ENCODE data around the gene PXMP4.
A peak's percentile ranks its signal among the peaks of the same experiment; 100 is the strongest.

PXMP4 gene

DNA sequence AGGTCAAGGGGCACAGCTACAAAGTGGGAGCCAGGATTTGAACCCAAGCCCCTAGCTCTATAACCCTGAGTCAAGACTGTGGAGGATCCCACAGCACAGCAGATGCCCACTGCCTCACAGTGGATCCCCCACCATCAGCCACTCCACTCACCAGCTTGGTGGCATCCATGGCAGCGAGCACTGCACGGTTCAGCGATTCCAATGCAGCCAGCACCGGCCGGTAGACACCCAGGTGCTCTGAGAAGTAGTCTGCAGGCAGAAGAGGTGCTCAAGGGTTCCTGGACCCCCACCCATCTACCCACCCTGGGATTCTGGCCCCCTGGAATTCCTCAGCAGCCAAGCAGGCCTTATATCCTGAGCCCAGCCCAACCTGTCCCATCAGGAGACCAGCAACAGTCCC lies 50.9 kb downstream of the PXMP4 start:
- ATAC-seq = no peak
- DNase-seq = no peak

DNA sequence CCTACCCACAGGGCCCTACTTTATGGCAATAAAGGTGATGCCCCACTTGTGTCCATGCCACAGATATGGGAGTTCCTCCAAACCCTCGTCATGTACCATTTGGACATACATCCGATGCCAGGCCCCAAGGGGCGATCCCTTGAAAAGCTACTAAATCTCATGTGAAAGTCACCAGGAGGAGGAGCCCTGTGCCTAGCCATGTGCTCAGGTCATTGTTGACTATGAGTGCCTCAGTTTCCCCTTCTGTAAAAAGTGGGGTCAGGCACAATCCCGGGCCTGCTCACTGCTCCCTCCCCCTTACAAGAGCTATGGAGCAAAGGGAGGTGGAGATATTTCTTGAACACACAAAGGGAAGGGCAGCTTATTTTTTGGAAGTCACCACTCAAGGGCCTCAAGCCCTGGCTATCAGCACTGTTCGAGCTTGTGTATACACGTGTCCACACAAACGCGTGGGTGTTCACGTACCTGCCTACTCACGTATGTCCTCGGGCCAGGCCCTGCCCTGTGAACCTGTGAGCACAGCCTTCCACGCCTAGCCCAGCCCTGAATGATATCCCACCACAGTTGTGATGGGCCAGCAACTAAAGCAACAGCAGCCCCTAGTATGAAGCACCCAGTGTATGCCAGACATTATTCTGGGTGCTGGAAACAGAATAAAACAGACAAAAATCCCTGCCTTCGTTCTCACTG lies 51.5 kb downstream of the PXMP4 start:
- DNase-seq (no peak), ATAC-seq (no peak)

GRCh38 chr20:33667676-33668465 lies 52.2 kb downstream of the PXMP4 start:
- ATAC-seq (peak; percentile 63), DNase-seq (peak; percentile 85)

DNA sequence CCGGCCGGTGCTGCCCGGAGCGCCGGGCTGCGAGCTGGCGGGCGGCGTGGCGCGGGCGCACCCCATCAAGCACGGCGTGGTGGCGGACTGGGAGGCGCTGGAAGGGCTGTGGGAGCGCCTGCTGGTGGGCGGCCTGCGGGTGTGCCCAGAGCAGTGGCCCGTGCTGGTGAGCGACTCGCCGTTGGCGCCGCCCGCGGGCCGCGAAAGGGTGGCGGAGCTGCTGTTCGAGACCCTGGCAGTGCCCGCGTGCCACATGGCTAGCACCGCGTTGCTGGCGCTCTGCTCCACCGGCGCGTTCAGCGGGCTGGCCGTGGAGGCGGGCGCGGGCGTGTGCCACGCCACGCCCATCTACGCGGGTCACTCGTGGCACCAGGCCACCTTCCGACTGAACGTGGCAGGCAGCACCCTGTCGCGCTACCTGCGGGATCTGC lies 52.9 kb downstream of the PXMP4 start:
- ATAC-seq = peak; percentile 20

DNA sequence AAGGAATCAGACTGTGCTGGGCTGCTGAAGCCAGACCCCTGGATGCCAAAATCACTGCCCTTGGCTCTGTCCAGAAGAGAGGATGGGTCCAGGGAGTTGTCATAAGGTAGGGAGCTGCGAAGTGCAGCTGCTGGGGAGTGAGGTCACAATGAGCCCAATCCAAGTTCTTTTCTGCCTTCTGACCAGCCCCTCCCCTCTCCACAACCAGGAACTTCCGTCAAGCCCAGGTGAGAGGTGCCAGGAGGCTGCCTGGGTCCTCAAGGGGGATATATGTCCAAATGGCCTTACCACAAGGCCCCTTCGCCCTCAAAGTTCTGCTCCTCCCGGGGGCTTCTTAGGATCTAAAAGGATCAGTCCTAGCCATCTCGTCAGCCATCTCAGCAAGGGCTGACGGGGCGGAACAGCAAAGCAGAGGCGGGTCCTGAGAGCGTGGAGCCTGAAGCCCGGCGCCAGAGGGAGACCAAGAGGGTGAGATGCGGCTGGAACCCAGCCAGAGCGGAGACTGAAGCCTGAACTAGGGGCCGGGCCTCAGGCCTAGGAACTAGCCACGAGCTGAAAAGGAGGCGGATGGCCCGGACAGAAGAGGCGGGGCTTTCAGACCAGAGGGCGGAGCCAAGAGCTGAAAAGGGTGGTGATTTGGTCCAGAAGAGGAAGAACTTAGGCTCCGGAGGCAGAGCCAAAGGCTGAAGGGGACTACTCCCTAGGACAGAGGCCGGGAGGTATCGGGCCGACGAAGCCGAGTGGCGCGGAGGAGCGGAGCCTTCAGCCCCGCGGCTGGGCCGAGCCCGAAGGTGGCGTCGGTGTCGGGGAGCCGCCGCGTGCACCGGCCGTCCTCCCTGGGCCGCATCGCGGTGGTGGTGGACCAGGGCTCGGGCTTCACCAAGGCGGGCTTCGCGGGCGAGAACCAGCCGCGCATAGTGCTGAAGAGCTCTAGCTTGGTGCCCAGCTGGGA lies 53.5 kb downstream of the PXMP4 start, which contains the start of gene ACTL10:
Gene ACTL10 (plus strand): TSS at position 651 of the 952 bp plus-strand sequence. CDS start 555 bp downstream, outside the sequence.
- ATAC-seq = peak; percentile 70
- DNase-seq = peak; percentile 91

More for the DNA sequence above, 52.9 kb downstream of the PXMP4 start:
- peak; percentile 63 for DNase-seq

GRCh38 chr20:33664762-33665144 lies 55.4 kb downstream of the PXMP4 start:
- peak; percentile 28 for DNase-seq
- no peak for ATAC-seq

- ATAC-seq = no peak
- DNase-seq = peak; percentile 5
These were observed 55.9 kb downstream of the PXMP4 start for GRCh38 chr20:33664085-33664761.

GRCh38 chr20:33663161-33664084 lies 56.7 kb downstream of the PXMP4 start:
- DNase-seq = peak; percentile 90
- ATAC-seq = peak; percentile 63

DNA sequence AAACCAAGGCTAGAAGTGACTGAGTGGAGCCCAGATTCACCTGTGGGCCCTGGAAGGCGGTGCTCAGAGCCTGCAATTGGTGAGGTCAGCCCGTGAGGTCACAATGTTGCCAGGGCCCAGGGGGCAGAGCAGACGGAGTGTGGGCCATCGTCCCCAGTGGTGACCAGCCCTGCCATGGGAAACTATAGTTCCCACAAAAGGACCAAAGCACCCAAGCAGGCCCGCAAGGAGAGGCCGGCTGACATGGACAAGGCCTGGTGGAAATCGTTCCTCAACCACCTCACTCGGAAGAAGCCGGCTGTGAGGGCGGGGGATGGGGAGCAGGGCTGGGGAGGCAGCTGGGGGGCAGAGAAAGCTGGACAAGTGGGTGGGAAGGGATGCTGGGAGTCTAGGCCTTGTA lies 57.9 kb downstream of the PXMP4 start, which contains the start of gene C20orf144:
Gene C20orf144 (plus strand): TSS at position 156 of the 400 bp plus-strand sequence. CDS start 19 bp downstream, at position 175.
- ATAC-seq (no peak), DNase-seq (no peak)

DNA sequence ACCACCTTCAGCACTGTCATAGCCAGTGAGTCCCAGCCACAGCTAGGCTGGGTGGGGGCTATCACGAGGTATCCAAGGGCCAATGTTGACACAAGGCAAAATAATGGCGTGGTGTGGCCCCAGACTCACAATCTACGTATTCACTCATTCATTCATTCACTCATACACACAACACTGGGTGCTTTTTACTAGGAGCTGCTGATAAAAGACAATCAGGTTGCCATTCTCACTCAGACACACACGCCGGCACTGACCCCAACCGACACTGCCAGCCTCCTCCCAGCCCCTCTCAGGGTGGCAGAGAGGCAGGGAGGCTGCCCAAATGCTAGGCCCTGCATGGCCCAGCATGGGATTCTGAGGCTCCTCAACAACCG lies 59.4 kb downstream of the PXMP4 start:
- ATAC-seq (no peak), DNase-seq (no peak)

DNA sequence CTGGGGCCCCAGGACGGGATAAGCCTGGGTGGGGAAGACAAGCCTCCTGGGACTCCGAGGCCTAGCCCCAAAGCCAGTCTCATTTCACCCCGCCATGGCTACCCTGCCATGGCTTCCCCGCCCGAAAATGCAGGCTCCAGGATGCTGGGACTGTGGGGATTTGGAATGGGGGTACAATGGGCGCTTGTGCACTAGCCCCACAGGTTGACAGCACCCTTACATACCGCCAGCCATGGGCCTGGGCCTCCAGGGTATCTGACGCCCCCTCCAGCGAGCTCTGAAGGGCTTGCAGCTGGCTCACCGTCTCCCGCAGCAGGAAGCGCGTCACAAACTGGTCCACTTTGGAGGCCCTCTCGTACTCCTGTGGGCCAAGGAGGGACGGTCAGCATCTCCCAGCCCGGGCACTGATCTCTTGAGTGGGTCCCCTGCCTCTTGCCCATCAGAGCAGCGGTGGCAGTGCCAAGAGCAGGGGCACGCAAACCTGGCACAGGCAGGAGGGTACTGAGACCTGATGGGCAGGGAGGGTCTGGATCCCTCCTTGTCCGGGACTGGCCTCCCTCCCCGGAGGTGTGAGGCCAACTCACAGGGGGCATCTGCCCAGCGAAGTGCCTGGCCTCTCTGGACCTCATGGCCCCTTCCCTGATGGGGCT lies 60.0 kb downstream of the PXMP4 start:
- DNase-seq (no peak), ATAC-seq (no peak)

DNA sequence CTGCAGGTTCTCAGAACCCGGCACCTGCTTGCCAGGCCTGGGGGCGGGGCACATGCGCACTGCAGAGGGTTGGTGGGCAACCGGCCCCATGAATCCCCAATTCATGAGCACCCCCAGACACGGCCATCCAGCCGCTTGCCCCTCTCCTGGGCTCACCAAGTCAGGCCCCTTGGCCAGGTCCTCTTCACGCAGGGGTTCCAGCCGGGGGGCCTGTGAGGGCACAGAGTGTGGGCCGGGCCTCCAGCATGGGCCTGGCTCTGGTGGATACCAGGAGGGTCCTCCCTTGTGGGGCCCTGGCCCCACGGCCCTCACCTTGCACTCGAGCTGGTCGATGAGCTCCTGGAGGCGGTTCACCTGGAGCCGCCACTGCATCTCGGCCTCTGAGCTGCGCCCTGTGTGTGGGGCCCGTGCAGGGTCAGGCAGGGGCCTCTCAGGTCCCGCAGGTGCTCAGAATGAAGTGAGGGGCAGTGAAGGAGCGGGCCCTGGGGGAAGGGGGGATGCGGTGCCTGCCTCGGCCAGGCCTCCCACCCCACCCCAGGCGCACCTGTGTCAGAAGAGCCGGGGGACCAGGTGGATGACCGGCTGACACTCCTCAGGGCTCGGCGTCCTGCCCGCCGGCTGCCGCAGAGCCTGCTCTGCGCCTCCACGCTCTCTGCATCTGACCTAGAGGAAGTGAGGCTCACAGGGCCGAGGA lies 60.6 kb downstream of the PXMP4 start:
- DNase-seq (no peak), ATAC-seq (no peak)

DNA sequence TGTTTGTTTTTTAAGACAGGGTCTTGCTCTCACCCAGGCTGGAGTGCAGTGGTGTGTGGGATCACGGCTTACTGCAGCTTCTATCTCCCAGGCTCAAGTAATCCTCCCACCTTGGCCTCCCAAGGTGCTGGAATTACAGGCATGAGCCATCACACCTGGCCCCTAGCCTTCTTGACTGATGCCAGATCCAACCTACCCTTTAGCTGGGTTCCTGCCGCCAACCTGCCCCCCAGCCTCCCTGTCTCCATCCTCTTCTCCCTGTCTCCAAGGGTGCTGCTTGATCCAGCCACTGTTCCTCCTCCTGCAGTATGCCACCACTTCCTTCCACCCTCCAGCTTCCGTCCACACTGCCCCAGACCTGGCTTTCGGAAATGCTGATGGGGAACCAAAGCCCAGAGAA lies 61.2 kb downstream of the PXMP4 start:
- no peak for ATAC-seq
- DNase-seq = no peak

DNA sequence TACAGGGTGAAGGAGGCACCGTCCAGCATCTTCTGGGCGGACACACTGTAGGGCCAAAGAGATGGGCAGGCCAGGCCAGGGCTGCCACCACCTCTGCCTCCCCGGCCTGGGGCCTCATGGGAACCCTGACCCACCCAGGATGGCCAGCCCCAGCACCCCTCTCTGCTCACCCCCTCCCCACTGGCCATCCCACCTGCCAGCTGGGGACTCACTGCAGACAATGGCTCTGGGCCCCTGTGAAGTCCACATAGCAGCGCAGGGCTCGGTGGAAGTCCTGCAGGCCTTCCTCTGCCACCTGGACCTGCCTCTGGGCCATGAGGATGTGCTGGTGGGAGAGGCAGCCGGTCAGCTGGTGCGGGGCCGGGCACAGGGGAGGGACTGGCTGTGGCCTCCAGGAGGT lies 61.6 kb downstream of the PXMP4 start:
- no peak for ATAC-seq
- DNase-seq = no peak

DNA sequence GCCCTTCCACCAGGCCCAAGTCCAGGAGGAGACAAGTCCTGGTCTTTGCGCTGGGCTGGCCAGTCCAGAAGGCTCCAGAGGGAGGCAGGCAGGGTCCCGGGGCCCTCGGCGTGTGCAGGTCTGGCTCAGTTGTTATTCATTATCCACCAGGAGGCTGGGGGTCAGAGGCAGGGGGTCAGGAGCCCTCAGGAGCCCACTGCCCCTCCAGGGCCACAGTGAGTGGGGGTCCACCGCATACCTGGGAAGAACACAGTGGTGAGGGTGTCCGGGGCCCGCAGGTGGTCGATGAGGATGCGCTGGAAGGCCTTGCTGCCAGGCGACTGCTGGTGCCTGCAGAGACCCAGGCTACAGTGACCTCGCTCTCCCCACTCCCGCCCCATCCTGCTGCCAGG lies 62.4 kb downstream of the PXMP4 start:
- ATAC-seq (no peak), DNase-seq (no peak)

GRCh38 chr20:33656783-33657703 lies 63.1 kb downstream of the PXMP4 start:
- ATAC-seq (no peak), DNase-seq (no peak)

DNA sequence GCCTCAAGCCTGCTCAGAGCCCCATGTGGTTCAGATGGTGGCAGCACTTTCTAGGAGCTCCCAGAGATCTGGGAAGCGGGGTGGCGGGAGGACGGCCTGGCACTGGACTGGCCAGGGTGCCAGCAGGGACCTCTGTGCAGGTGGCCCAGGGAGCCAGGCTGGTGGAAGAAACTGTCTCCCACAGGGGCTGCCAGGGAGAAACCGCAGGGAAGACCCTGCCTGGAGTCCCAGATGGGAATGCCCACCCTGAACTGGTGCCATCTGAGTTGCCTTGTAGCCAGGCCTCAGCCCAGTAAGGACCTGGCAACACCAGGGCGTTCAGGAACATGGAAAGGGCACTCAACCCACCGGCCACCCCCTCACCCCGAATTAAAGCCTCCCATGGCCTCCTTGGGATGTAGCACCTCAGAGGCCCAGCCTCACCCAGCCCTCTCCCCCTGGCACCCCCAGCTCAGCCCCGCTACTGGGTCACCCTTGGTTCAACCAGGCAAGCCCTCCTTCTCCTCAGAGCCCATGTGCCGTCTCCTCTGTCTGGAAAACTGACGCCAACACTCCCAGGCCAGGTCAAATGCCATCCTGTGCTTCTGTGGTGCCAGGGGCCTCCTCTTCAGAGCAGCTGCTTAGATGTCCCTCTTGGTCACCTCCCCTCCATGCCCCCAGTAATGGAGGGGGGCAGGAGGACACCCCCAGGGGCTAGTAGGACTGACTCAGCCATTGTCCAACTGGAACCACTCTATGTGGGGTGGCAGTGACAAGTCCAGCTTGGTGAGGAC lies 63.9 kb downstream of the PXMP4 start:
- DNase-seq (no peak), ATAC-seq (no peak)

DNA sequence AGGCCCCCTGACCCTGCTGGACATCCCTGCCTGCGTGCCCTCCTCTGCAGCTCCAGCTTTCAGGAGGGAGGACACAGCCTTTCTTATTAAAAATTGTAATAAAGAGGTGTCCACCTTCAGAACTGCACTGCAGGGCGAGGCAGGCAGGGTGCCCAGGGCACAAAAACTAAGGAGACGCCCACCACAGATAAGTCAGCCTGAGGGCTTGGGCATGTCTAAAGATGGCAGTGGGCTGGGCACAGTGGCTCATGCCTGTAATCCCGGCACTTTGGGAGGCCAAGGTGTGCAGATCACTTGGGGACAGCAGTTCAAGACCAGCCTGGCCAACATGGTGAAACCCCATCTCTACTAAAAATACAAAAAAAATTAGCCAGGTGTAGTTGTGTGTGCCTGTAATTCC lies 64.9 kb downstream of the PXMP4 start:
- ATAC-seq = no peak
- DNase-seq = no peak
